HG03460 (cell line): ENCODE data around the gene CD63.
A peak's percentile ranks its signal among the peaks of the same experiment; 100 is the strongest.
"Not testable (repeated sequence)": the region's sequence is repeated elsewhere in the genome, so short reads cannot be mapped to it uniquely, and the experiment has no call there.

Source experiments
- ATAC-seq: cut with Tn5 transposase; IDR thresholded peaks from one replicate; pipeline ENCODE4 v1.9.1; 2021; ENCODE audit not compliant: unreplicated experiment

The CD63 gene, protein sequence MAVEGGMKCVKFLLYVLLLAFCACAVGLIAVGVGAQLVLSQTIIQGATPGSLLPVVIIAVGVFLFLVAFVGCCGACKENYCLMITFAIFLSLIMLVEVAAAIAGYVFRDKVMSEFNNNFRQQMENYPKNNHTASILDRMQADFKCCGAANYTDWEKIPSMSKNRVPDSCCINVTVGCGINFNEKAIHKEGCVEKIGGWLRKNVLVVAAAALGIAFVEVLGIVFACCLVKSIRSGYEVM

DNA sequence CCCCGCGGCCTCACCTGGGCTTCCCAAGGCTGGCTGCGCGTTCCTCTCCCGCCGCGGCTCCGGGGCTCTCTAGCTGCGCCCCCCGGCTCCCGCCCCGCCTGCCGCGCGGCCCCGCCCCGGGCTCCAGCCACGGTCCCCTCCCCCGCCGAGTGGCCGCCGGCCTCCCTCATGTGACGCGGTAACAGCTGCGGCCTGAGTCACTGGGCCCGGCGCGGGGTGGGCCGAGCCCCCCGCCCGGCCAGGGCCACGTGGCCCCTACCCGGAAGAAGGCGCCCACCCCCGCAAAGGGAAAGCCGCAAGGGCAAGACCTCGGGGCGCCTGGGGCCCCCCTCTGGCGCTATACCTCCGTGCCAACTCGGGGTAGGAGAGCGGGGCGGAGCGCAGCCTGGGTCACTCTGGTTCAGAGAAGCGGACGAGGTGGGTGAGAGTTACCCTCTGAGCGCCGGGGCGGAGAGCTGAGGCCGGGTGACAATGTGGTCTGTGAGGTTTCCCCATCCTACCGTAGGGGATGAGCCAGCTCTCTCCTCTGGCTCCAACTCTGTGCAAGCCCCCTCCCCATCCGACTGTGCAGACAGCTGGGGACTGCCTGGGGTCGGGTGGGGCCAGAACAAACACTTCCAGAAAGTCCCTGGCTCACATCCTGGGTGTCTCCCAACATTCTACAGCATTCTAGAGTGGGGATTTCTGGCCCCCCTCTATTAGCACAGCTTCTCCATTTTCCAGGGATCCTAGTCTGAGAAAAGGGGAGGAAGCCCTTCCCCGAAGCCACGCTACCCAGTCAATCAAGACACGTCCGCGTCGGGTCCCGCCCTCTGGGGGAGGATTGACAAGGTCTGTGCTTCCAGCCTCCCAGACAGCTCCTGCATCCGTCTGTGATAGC lies at the start of gene CD63:
CD63 (minus strand) TSS at position 71 of the 880 bp plus-strand sequence. CDS start 668 bp downstream, outside the sequence.
- peak; percentile 59 for ATAC-seq

DNA sequence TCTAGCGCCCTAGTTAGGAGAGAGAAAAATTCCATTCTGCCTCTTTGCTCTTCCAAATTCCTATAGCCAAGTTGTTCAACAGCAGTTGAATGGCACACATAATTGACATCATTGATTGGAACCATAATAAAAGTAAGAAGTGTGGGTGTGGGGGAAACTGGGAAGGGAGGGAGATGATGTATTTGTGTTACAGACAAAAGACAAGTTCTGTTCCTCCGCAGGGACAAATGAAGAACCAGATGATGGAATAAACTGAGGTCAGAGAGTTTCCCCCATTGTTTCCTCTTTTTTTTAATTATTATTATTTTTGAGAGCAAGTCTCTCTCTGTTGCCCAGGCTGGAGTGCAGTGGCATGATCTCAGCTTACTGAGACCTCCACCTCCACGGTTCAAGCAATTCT lies 49.0 kb upstream of the CD63 start:
- ATAC-seq, result no peak

DNA sequence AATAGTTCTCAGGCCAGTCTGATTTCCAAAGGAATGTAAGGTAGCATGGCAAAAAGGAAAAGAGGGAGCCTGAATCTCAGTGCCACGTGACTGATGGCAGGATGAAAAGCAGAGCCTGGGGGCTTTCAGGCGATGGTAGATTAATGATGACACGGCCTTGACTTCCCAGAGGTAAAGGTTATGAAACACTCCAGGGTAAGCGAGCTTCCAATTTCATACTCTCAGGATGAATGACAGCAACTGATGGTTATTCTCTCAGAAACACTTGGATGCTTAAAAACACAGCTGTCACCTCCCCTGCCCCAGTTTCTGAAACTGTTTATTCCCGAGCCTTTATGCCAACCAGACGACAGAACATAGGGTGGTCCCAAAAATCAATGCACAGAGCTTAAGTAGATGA lies 42.9 kb upstream of the CD63 start:
- ATAC-seq, result no peak

DNA sequence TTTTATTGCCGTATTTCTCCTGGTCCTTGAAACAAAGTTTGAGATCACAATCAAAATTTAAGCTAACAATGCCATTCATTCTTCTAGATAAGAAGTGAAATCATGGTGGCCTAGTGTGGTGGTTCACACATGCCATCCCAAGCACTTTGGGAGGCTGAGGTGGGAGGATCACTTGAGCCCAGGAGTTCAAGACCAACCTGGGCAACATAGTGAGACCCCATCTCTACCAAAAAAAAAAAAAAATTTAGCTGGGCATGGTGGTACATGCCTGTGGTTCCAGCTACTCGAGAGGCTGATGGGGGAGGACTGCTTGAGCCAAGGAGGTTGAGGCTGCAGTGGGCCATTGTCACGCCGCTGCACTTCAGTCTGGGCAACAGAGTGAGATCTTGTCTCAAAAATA lies 38.3 kb upstream of the CD63 start:
- no peak for ATAC-seq

DNA sequence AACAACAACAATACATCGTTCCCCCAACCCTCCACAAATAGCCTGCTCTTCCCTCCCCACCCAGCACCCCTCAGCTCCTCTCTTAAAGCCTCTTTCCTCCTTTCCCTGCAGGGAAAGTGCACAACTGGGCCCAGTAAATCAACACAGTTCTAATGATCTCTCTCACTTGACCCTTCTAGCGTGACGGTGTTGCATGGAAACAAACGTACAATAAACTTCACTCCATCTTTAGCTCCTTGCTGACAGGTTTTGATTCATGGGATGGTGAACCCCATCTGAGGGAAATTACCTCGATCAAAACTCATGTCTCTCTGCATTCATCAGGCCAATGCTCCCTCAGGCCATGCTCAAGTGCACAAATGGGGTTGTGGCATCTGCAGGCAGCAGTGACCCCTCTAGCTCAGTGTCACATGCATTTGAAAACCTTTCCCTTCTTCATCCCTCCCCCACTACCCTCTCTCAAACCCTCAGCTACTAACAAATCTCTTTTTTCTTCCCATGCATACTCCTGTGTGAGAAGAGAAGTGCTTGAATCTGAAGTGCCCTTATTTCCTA lies 37.0 kb upstream of the CD63 start:
- no peak for ATAC-seq

DNA sequence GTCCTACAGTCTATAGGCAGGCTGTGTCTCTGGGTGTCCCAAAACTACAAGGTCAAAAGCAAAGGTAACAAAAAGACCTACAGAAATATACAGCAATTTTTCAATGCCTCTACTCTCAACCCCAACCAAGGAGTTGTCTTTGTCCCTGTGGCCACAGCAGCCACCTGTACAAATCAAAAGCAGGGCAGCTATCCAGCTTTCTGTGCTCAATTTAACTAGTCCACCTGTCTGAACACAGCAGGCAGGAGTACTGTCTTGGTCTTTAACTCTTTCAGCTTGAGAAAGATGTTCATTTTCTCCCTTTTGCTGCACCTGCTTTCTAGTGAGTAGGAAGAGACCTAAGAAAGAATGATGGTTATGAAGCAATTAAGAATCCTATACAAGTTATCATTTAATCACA lies 33.8 kb upstream of the CD63 start:
- ATAC-seq, result no peak

DNA sequence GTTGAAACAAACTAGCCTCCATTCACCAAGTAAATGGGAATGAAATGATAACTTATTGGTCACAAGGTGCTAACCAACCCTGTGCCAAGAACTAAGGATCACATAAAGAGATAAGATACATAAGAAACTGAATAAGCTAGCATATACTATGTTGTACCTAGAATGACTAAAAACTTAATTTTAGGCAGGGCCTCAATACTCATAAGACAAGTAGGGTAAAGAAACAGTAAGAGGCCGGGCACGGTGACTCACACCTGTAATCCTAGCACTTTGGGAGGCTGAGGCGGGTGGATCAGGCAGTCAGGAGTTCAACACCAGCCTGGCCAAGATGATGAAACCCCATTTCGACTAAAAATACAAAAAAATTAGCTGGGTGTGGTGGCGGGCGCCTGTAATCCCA lies 31.9 kb upstream of the CD63 start:
- ATAC-seq, result no peak

DNA sequence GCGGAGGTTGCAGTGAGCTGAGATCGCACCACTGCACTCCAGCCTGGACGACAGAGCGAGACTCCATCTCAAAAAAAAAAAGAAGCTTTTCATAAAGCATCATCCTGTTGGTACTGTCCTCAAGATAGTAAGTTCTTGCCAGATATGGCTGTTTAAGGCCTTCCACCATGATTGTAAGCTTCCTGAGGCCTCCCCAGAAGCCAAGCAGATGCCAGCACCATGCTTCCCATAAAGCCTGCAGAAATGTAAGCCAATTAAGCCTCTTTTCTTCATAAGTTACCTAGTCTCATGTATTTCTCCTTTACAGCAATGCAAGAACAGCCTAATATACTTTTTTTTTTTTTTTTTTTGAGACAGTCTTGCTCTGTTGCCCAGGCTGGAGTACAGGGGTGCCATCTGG lies 29.8 kb upstream of the CD63 start:
- ATAC-seq, result not testable (repeated sequence)

DNA sequence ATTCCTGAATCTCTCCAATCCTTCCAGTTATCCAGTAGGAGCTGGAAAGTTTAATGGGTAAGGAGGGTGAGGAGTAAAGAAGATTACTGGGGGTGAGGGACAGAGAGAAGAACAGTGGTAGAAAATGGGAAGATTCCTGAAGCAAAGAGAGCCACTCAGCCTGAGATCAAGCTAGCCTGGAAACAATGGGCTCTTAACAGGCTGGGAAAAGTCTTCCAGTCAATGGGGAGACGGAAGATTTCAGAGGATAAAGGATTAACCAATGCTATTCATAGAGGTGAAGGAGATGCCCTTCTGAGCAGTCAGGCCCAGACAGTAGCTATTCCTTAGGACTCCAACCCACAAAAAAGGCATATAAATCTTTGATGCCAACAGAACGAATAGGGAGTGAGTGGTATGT lies 28.9 kb upstream of the CD63 start:
- no peak for ATAC-seq

DNA sequence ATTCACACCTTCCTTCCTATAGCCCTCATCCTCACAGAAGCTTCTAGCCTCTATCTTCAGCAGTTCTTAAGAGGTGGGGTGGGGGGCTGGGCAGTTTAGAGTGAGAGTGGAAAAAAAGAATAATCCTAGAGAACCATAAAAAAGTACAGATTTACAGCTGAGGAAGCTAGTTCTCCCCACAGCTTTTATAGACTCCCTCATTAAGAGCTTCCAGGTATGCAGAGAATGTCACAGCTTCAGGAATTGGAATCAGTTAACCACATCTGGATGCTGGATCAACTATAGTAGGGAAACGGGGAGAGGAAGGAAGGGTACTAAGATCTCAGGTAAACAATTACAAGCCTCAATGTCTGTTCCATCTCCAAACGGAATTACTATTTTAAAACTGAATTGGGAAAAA lies 26.4 kb upstream of the CD63 start:
- no peak for ATAC-seq

DNA sequence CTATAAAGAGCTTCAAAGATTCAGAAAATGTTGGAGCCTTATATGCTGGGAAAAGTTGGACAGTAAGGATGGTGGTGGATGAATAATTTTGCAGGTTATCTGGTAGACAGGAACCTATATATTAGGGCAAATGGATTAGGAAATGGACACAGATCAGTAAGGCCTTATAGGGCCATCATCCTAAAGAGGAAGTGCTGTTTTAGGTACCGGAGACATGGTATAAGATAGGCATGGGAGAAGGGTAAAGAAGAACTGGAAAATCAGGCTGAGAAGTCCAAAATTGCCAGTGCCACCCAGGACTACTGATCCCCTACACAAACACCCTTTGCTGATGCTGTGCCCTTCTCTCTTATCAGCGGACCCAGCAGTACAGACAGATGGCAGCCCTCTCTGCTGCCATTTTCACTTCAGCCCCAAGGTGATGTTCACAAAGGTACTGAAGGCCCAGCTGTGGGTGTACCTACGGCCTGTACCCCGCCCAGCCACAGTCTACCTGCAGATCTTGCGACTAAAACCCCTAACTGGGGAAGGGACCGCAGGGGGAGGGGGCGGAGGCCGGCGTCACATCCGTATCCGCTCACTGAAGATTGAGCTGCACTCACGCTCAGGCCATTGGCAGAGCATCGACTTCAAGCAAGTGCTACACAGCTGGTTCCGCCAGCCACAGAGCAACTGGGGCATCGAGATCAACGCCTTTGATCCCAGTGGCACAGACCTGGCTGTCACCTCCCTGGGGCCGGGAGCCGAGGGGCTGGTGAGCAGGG lies 19.6 kb upstream of the CD63 start:
- ATAC-seq, result no peak

DNA sequence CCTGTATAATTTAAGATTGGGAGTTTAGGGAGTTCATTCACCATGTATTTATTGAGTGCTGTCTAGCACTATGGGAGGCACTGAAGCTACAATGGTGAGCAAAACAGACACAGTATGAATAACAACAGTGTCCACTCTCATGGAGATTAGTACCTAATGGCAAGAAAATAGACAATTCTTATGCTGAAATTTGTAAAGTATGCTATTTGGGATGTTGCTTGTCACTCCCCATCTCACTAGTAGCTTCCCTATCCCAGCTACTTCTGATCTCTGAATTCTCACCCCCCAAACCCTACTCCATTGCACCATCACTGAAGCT lies 18.1 kb upstream of the CD63 start:
- no peak for ATAC-seq

DNA sequence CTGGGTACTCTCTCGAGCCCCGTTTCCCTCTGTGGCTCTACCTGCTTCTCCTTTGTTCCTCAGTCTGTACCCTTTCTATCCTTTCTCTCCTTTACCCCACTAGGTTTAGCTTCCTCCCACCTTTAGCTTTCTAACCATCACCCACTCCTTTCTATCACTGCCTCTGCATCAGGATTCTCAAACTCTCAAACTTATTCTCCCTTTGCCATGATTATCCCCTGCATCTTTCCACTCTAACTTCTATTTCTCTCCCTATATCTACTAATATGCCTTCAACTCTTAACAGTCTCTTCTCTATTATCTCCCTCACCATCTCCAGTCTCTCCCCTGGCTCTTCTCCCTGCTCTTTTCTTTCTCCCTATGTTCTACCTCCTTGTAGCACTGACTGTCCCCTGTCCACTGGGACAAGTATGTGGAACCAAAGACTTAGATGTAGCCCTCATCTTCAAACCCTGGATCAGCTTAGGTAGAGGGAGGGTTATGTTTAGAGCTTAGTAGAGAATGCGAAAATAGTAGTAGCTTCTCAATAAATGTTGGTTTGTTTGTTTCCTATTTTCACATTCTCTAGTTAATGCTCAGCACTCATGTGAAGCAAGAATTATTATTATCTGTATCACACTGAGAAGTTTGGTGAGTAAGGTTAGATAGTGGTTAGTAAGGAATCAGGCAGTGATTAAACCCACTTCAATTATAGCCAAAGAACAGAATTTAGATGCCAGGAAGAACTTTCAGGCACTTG lies 17.5 kb upstream of the CD63 start:
- no peak for ATAC-seq

DNA sequence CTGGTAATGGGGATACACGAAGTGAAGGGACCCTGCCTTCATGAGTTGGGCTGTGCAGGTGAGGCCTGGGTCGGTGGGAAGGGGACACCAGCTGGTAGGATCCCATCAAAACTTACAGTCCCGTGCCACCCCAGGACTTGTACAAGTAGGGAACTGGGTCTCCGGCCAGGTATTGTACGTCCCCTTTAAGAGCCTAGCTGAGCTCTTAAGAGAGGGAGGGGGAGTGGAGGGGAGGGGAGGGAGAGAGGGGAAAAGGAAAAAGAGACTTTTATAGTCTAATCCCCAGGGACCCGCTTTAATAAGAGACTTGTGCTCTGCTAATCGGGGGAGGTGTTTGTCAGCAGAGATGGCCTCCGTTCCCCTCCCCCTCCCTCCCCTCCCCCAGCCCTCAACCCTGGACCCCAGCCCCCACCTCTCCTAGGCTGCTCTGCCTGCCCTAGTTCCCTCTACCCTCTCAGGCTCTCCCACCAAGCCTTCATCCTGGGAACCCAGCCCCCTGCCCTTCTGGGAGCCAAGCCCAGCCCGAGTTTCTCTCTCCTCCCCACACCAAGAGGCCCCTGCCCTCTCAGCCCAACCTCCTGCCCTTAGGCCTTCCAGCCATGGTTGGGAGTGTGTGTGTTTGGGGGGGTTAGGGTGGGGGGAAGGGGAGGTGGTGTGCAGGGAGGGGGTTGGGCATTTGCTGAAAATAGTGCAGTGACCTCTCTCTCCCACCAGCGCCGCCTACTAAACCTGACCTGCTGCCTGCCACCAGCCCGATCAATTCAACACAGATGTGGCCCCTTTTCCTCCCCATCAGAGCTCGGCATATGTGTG lies 16.8 kb upstream of the CD63 start:
- no peak for ATAC-seq

DNA sequence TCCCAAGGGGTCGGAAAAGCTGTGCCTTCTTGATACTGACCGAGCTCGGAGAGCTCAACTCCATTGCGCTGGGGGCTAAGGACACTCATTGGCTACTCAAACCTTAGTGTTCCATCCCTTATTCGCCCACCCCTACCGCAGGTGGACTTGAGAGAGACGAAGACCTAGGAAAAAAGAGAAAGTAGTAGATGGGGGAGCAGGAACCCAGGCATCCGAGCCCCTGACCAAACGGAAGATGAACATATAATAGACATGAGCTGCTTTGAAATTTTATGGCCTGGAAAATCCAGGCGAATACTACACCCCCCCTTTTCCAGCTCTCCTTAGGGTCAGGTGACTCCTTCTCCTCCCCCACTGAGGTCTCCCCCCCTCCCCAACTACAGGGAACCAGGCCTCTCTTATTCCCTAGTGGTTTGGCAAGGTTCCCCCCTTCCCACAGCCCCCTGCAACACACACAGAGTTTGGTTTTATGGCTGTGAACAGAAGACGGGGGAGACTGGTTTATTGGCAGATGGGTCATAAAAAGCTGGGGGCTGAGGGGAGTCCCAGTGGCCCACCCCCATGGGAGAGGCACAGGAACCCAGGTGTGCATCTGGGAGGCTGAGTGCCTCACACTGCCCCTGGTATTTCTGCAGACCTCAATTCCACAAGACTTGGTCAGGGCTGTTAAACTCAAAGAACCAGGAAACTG lies 15.7 kb upstream of the CD63 start:
- ATAC-seq, result no peak

DNA sequence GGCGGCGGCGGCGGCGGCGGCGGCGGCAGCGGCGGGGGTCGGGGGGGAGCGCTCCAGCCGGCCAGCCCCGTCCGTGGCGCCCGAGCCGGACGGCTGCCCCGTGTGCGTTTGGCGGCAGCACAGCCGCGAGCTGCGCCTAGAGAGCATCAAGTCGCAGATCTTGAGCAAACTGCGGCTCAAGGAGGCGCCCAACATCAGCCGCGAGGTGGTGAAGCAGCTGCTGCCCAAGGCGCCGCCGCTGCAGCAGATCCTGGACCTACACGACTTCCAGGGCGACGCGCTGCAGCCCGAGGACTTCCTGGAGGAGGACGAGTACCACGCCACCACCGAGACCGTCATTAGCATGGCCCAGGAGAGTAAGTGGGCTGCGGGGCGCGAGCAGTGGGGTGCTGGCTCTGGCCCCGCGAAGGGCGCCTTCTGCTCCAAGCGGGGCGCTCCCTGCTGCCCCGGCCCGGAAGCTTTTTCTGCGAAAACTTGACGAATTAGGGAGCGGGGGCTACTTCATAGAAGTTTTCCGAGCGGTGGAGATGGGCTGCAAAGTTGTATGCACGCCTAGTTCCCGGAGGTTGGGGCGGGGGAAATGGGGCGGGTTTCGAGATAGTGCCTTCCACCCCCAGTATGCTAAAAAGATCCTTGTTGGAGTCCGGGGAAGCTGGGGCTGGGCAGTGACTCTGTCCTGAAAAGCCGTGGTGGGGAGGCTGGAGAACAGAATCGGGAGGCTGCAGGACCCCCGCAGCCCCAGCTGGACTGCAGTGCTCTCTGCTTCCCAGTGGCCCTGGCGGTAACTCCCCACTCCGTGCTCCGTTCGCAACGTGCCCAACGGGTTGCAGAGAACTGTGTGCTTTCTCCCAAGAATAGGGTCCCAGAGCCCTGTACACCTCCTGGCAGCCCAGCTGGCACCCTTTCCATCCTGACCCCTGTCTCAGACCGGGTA lies 14.9 kb upstream of the CD63 start:
- ATAC-seq, result peak; percentile 46

DNA sequence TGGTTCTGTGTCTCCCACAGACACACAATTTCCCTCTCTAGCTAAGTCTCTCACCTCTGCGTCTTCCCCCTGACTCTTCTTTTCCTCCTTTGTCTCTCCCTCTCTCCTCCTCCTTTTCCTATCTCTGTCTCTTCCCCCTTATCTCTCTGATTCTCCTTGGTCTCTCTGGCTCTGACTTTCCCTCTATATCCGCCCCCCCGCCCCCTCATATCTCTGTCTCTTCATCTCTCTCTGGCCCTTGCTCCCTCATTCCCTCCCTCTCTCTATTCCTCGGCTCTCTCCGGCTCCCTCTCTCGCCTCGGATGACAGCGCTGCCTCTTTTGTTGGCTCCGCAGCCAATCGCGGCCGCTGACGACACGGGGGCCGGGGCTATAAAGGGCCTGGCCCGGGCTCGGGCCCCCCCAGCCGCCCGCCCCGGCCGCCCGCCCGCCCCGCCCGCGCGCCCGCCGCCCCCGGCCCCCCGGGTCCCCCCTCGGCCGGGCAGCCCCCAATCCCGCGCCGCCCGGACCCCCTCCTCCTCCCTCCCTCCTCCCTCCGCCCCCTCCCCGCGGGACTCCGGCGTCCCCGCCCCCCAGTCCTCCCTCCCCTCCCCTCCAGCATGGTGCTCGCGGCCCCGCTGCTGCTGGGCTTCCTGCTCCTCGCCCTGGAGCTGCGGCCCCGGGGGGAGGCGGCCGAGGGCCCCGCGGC lies 14.1 kb upstream of the CD63 start, which contains the start of gene GDF11:
GDF11 (plus strand) TSS at position 404 of the 687 bp plus-strand sequence; CDS start at position 599, 195 bp downstream.
- peak; percentile 21 for ATAC-seq
